Right ventricle myocardium inferior (tissue), 1 donor: ENCODE measurements around the gene MYCBP2. TPM values are rescaled to one million over a fixed set of nuclear protein-coding genes. Genes with fewer than 3 reads are reported as not detected.
"Not testable (repeated sequence)": the region's sequence is repeated elsewhere in the genome, so short reads cannot be mapped to it uniquely, and the experiment has no call there.

ENCODE experiments used
- ATAC-seq: fragments of 200-7000 bp; cut with Tn5 transposase; one replicate; pipeline ENCODE4 v1.9.1; 2020; ENCODE audit warnings: mild to moderate bottlenecking, moderate library complexity
- DNase-seq: peaks from one replicate; pipeline ENCODE4 v3.0.0; 2021; ENCODE audit errors: missing footprints
- intact Hi-C: fragments of 100-400 bp; cut with DNase I; formaldehyde crosslinking; loops from one replicate; pipeline ENCODE4 v1.11.0; 2022
- total RNA-seq: library from RNA; stranded (reverse); fragmentation: NEBNext Ultra II Directional; extraction: Animal tissue kit (Norgen Biotek cat#: 25700); gene quantifications from one replicate; pipeline ENCODE4 v1.2.1, GENCODE V29; 2021
- donor health status: DM: no; HTN: yes; CAD: no; lungs with severe emphysema.

MYCBP2 gene
- total RNA-seq, 1 donor from 2014 or later = 40.7 TPM

- DNase-seq (peak; percentile 94), ATAC-seq (peak; percentile 88)
- intact Hi-C loops = loop anchor here (1.0 to 5.0 kb wide), 2 partner anchors 35 to 300 kb away; partner anchors contain the start of genes CLN5 and MYCBP2
Measured at GRCh38 chr13:77026861-77027621, 299.9 kb downstream of the MYCBP2 start, which contains the start of gene FBXL3. FBXL3 (minus strand) TSS chr13:77027159; CDS start chr13:77021860, 5,299 bp downstream.

- ATAC-seq = peak; percentile 76
- DNase-seq = peak; percentile 94
- intact Hi-C loops = loop anchor here (1.0 to 5.0 kb wide), 2 partner anchors 34 to 301 kb away; partner anchors contain the start of genes CLN5 and MYCBP2
Measured at GRCh38 chr13:77026255-77026860, 300.5 kb downstream of the MYCBP2 start.

- ATAC-seq = no peak
- intact Hi-C loops = no loop called here
- no peak for DNase-seq
Measured at GRCh38 chr13:77022341-77022740, 304.6 kb downstream of the MYCBP2 start.

DNA sequence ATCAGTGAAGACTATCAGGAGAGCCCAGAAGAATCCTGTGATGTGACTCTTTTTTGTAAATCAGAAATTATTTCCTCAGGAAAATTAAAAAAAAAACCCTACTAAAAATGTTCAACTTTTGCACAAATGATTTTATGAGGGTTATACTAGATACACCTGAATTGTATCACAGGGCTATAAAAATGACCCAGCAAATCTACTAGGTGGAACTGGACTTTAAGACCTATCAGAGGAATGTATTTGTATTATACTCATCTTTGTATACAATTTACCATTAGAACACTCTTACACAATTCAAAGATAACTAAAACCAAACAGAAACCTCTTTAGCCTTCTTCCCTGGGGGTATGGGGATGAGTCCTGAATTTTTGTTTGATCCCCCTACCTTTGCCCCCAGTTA is 307.1 kb downstream of the MYCBP2 start:
- ATAC-seq = no peak
- intact Hi-C loops = no loop called here
- DNase-seq = no peak

- DNase-seq (no peak), ATAC-seq (peak; percentile 58)
- intact Hi-C loops = no loop called here
Measured at GRCh38 chr13:77016888-77017623, 309.8 kb downstream of the MYCBP2 start.

- no peak for DNase-seq
- ATAC-seq = peak; percentile 60
- intact Hi-C loops = no loop called here
Measured at GRCh38 chr13:77016251-77016812, 310.6 kb downstream of the MYCBP2 start.

GRCh38 chr13:77014906-77015685 is 311.8 kb downstream of the MYCBP2 start:
- ATAC-seq (no peak), DNase-seq (no peak)
- intact Hi-C loops = no loop called here

DNA sequence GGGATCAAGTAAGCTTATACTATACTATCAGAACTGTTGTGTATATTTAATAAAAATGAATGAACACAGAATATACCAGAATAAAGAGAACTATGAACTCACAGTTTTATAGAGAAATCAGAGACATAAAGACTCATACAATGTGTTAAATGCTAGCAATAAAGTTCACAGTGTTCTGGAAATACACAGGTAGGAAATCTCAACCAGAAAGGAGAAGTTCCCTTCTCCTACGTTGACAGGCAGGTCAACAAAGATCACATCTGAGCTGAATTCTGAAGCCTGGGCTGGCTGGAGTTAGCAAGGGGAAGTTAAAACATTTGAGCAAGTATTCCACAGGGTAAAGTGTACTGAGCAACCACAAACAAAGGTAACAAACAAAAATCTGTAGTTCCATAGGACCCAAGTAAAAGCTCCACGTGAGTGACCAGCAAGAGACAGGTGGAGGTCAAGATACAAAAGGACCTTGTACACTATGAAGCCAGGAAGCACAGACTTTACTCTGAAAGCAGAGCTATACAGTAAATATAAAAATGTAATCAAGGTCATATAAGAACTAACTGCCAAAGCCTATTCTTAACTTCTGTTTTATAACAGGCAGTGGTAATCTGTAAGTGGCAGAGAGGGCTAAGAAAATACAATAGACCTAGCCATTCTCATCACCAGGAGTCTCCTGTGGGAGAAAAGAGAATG is 312.9 kb downstream of the MYCBP2 start:
- DNase-seq (no peak), ATAC-seq (no peak)
- intact Hi-C loops = no loop called here

DNA sequence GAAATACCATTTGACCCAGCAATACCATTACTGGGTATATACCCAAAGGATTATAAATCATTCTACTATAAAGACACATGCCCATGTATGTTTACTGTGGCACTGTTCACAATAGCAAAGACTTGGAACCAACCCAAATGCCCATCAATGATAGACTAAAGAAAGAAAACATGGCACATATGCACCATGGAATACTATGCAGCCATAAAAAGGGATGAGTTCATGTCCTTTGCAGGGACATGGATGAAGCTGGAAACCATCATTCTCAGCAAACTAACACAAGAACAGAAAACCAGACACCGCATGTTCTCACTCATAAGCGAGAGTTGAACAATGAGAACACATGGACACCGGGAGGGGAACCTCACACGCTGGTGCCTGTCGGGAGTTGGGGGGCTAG is 317.2 kb downstream of the MYCBP2 start:
- ATAC-seq, intact Hi-C loops, DNase-seq: not testable (repeated sequence)

- ATAC-seq (peak; percentile 59), DNase-seq (no peak)
- intact Hi-C loops = no loop called here
Measured at GRCh38 chr13:77009011-77009410, 317.9 kb downstream of the MYCBP2 start.

DNA sequence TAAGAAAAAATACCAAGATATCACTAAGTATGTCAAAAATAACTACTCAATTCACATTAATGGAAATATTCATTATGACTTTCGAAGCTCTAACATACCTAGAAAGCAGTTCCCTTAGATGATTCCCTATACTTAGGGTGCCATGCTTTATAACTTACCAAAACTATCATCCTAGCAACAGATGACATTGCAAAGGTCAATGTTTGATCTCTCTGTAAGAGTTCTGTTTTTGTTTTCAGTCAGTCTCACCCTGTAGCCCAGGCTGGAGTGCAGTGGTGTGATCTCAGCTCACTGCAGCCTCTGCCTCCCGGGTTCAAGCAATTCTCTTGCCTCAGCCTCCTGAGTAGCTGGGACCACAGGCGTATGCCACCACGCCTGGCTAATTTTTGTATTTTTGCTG is 318.6 kb downstream of the MYCBP2 start:
- DNase-seq, intact Hi-C loops: not testable (repeated sequence)
- ATAC-seq = peak; percentile 59

DNA sequence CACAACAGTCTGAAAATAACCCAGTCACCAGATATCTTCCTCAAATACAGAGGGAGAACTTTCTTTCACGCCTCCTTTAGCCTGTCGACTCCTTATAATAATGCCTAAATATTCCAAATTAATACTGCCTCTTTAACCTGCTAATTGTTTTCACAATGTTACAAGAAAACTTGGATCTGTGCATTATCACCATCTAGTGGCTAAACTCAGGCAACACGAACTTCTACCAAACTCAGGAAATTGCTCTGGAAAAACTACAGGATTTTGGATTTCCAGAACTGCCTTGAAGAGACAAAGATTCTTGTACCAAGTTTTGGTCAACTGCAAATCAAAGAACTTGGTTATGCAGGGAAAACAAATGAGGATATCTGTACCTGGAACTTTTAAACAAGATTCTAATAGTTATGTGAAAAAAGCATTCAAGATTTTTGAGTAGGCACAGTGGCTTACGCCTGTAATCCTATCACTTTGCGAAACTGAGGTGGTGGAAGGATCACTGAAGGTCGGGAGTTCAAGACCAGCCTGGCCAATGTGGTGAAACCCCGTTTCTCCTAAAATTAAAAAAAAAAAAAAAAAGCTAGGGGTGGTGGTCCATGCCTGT is 324.2 kb downstream of the MYCBP2 start:
- DNase-seq (no peak), ATAC-seq (no peak)
- intact Hi-C loops = no loop called here

- DNase-seq (no peak), ATAC-seq (peak; percentile 29)
- intact Hi-C loops = no loop called here
Measured at GRCh38 chr13:77001963-77002587, 324.8 kb downstream of the MYCBP2 start.

GRCh38 chr13:77001540-77001939 is 325.4 kb downstream of the MYCBP2 start:
- intact Hi-C loops = no loop called here
- ATAC-seq (no peak), DNase-seq (no peak)

GRCh38 chr13:77000475-77000874 is 326.4 kb downstream of the MYCBP2 start:
- DNase-seq (no peak), ATAC-seq (no peak)
- intact Hi-C loops = no loop called here
